BLaER1 (cell line): ENCODE results near the gene SUMO3.

ENCODE experiments used
- H3K27ac ChIP-seq: shearing (Covaris generic); formaldehyde crosslinking; 2 replicates; pipeline ENCODE4 v1.8.1; 2022
- H3K27me3 ChIP-seq: shearing (Covaris generic); formaldehyde crosslinking; 2 replicates; pipeline ENCODE4 v1.8.1; 2022
- H3K36me3 ChIP-seq: shearing (Covaris generic); formaldehyde crosslinking; 2 replicates; pipeline ENCODE4 v1.8.1; 2022
- H3K4me1 ChIP-seq: shearing (Covaris generic); formaldehyde crosslinking; 2 replicates; pipeline ENCODE4 v1.8.1; 2022
- H3K4me2 ChIP-seq: shearing (Covaris generic); formaldehyde crosslinking; 2 replicates; pipeline ENCODE4 v1.8.1; 2022
- H3K4me3 ChIP-seq: shearing (Covaris generic); formaldehyde crosslinking; 2 replicates; pipeline ENCODE4 v1.8.1; 2022
- H3K9ac ChIP-seq: shearing (Covaris generic); formaldehyde crosslinking; 2 replicates; pipeline ENCODE4 v1.8.1; 2022
- H3K9me3 ChIP-seq: shearing (Covaris generic); formaldehyde crosslinking; 2 replicates; pipeline ENCODE4 v1.8.1; 2022
- H4K20me1 ChIP-seq: shearing (Covaris generic); formaldehyde crosslinking; 2 replicates; pipeline ENCODE4 v1.8.1; 2022
- Cebpa-rat ChIP-seq: shearing (Covaris generic); IDR thresholded peaks from 2 replicates; pipeline ENCODE4 v1.8.1; 2022

SUMO3 gene

GRCh38 chr21:44817914-44818639, at the start of gene SUMO3:
Gene SUMO3 (minus strand): TSS chr21:44818062. CDS start chr21:44817968, 94 bp downstream.
- no peaks in the 10 kb centered on the region for H3K27me3 ChIP-seq
- H4K20me1 ChIP-seq: peaks cover 45% of the 10 kb centered on the region
- H3K27ac ChIP-seq: peak within 1 kb of the TSS; percentile 98
- H3K9ac ChIP-seq: peak within 1 kb of the TSS; percentile 95
- H3K9me3 ChIP-seq: peaks cover 32% of the 10 kb centered on the region
- H3K36me3 ChIP-seq: peaks cover 15% of the 10 kb centered on the region
- H3K4me2 ChIP-seq: peak within 1 kb of the TSS; percentile 89
- TF ChIP-seq Cebpa-rat: no peak
- peak within 1 kb of the TSS; percentile 86 for H3K4me3 ChIP-seq
- peaks cover 54% of the 10 kb centered on the region for H3K4me1 ChIP-seq

- H3K4me3 ChIP-seq: no peak overlapping the region
- H3K36me3 ChIP-seq: peaks cover 54% of the 10 kb centered on the region
- H3K9me3 ChIP-seq: no peaks in the 10 kb centered on the region
- H3K9ac ChIP-seq: no peak overlapping the region
- H3K27me3 ChIP-seq: no peaks in the 10 kb centered on the region; the same call in 1 of the 2 replicates
- no peak overlapping the region for H3K27ac ChIP-seq
- TF ChIP-seq Cebpa-rat: no peak
- H3K4me1 ChIP-seq: peaks cover 80% of the 10 kb centered on the region
- H3K4me2 ChIP-seq: peak overlapping the region; percentile 83; the same call in 1 of the 2 replicates
- H4K20me1 ChIP-seq: peaks cover 100% of the 10 kb centered on the region
Measured at GRCh38 chr21:44867464-44867863, 49.6 kb upstream of the SUMO3 start.

- Histone ChIP-seq H3K9ac (no peak overlapping the region), H3K4me2 (peak overlapping the region; percentile 83), H3K9me3 (no peaks in the 10 kb centered on the region), H3K4me1 (peaks cover 74% of the 10 kb centered on the region), H3K27me3 (no peaks in the 10 kb centered on the region; the same call in 1 of the 2 replicates), H3K36me3 (peaks cover 61% of the 10 kb centered on the region), H3K27ac (no peak overlapping the region), H4K20me1 (peaks cover 100% of the 10 kb centered on the region), H3K4me3 (no peak overlapping the region)
- TF ChIP-seq Cebpa-rat: no peak
Measured at GRCh38 chr21:44866780-44867179, 48.9 kb upstream of the SUMO3 start.

- Histone ChIP-seq H3K4me3 (no peak overlapping the region), H3K4me1 (peaks cover 63% of the 10 kb centered on the region), H3K27me3 (no peaks in the 10 kb centered on the region), H3K9me3 (no peaks in the 10 kb centered on the region), H3K27ac (peak overlapping the region; percentile 18; the same call in 1 of the 2 replicates), H3K36me3 (peaks cover 71% of the 10 kb centered on the region), H3K9ac (no peak overlapping the region), H3K4me2 (peak overlapping the region; percentile 83), H4K20me1 (peaks cover 100% of the 10 kb centered on the region)
- TF ChIP-seq Cebpa-rat: no peak
Measured at GRCh38 chr21:44865561-44866280, 47.9 kb upstream of the SUMO3 start.

- peaks cover 87% of the 10 kb centered on the region for H3K36me3 ChIP-seq
- H4K20me1 ChIP-seq: peaks cover 100% of the 10 kb centered on the region
- H3K9me3 ChIP-seq: no peaks in the 10 kb centered on the region
Measured at GRCh38 chr21:44862869-44863685, 45.2 kb upstream of the SUMO3 start.

GRCh38 chr21:44858791-44859190, 40.9 kb upstream of the SUMO3 start:
- H3K36me3 ChIP-seq: peaks cover 67% of the 10 kb centered on the region
- no peaks in the 10 kb centered on the region; the same call in 1 of the 2 replicates for H3K27me3 ChIP-seq
- H3K9me3 ChIP-seq: no peaks in the 10 kb centered on the region
- H3K9ac ChIP-seq: 0 out of 2 replicates have a peak overlapping the region, but pooled peaks have one; percentile 8
- H3K4me1 ChIP-seq: peaks cover 59% of the 10 kb centered on the region
- peak overlapping the region; percentile 94 for H3K4me2 ChIP-seq
- H3K27ac ChIP-seq: no peak overlapping the region
- H3K4me3 ChIP-seq: no peak overlapping the region
- TF ChIP-seq Cebpa-rat: no peak
- H4K20me1 ChIP-seq: peaks cover 96% of the 10 kb centered on the region

More at GRCh38 chr21:44862869-44863685, 45.2 kb upstream of the SUMO3 start:
- TF ChIP-seq Cebpa-rat: no peak
- Histone ChIP-seq H3K4me2 (no peak overlapping the region), H3K9ac (no peak overlapping the region), H3K4me3 (no peak overlapping the region), H3K27me3 (no peaks in the 10 kb centered on the region), H3K4me1 (peaks cover 53% of the 10 kb centered on the region), H3K27ac (no peak overlapping the region)

- no peaks in the 10 kb centered on the region for H3K9me3 ChIP-seq
- H3K9ac ChIP-seq: peak overlapping the region; percentile 8; the same call in 1 of the 2 replicates
- peaks cover 64% of the 10 kb centered on the region for H3K4me1 ChIP-seq
- H3K4me2 ChIP-seq: peak overlapping the region; percentile 94
- H3K27ac ChIP-seq: no peak overlapping the region; the same call in 1 of the 2 replicates
- no peaks in the 10 kb centered on the region; the same call in 1 of the 2 replicates for H3K27me3 ChIP-seq
- H3K4me3 ChIP-seq: no peak overlapping the region
- peaks cover 62% of the 10 kb centered on the region for H3K36me3 ChIP-seq
- H4K20me1 ChIP-seq: peaks cover 96% of the 10 kb centered on the region
- no peak for TF ChIP-seq Cebpa-rat
Measured at GRCh38 chr21:44858291-44858690, 40.4 kb upstream of the SUMO3 start.

- peak overlapping the region; percentile 73; the same call in 1 of the 2 replicates for H3K9ac ChIP-seq
- no peaks in the 10 kb centered on the region for H3K9me3 ChIP-seq
- no peaks in the 10 kb centered on the region; the same call in 1 of the 2 replicates for H3K27me3 ChIP-seq
- H3K27ac ChIP-seq: peak overlapping the region; percentile 86; the same call in 1 of the 2 replicates
- H3K4me3 ChIP-seq: no peak overlapping the region
- H4K20me1 ChIP-seq: peaks cover 96% of the 10 kb centered on the region
- H3K36me3 ChIP-seq: peaks cover 59% of the 10 kb centered on the region
- H3K4me2 ChIP-seq: peak overlapping the region; percentile 94
- TF ChIP-seq Cebpa-rat: no peak
- H3K4me1 ChIP-seq: peaks cover 74% of the 10 kb centered on the region
Measured at GRCh38 chr21:44857127-44857892, 39.4 kb upstream of the SUMO3 start.
